Cardiac fibroblast (primary cell): Measurements from ENCODE around the gene YEATS4.
"Not testable (repeated sequence)": the region's sequence is repeated elsewhere in the genome, so short reads cannot be mapped to it uniquely, and the experiment has no call there.

Experiments used
- DNase-seq, 2 donors: peaks; one replicate each; pipeline versions ENCODE4 v3.0.0 to v3.0.0-alpha.2; 2010; ENCODE audit warnings: low read depth in 2 of 2
- H3K4me3 ChIP-seq, 2 donors: replicated peaks in 1 of 2; 1 replicate in 1 of 2; 2 replicates in 1 of 2; pipeline ENCODE4 v1.5.1; 2011; ENCODE audit warnings: low read depth in 2 of 2, low read length in 2 of 2, mild to moderate bottlenecking in 2 of 2, moderate library complexity in 1 of 2
- CTCF ChIP-seq: IDR thresholded peaks from one replicate; pipeline ENCODE4 v1.5.1; 2011; ENCODE audit warnings: low read depth, mild to moderate bottlenecking, low read length, inconsistent platforms

YEATS4 gene

GRCh38 chr12:69359531-69360347, at the start of gene YEATS4:
TSS of gene YEATS4 (plus strand) at chr12:69359743. CDS start at chr12:69359973, 230 bp downstream.
- H3K4me3 ChIP-seq = peak within 1 kb of the TSS; percentile 90 to 93
- peak; percentile 90 to 94 for DNase-seq
- no peak for TF ChIP-seq CTCF

- no peak for TF ChIP-seq CTCF
- H3K4me3 ChIP-seq = no peak overlapping the region
- DNase-seq = no peak
These were observed 46.3 kb upstream of the YEATS4 start for GRCh38 chr12:69313209-69313608.

- H3K4me3 ChIP-seq, DNase-seq: not testable (repeated sequence)
These were observed 42.8 kb upstream of the YEATS4 start for GRCh38 chr12:69316784-69317183.

- H3K4me3 ChIP-seq, DNase-seq: not testable (repeated sequence)
These were observed 42.3 kb upstream of the YEATS4 start for GRCh38 chr12:69317233-69317632.

- no peak for TF ChIP-seq CTCF
- no peak for DNase-seq
- H3K4me3 ChIP-seq = no peak overlapping the region
These were observed 41.3 kb upstream of the YEATS4 start for GRCh38 chr12:69318225-69318624.

- DNase-seq = no peak
- TF ChIP-seq CTCF = no peak
- no peak overlapping the region for H3K4me3 ChIP-seq
These were observed 38.2 kb upstream of the YEATS4 start for GRCh38 chr12:69321351-69321750.

GRCh38 chr12:69324797-69325466, 34.6 kb upstream of the YEATS4 start:
- no peak for TF ChIP-seq CTCF
- H3K4me3 ChIP-seq = no peak overlapping the region
- DNase-seq = no peak
